ENCODE results near the gene TBXT.

TBXT gene

GRCh38 chr6:166173281-166173951 lies 5.8 kb upstream of the TBXT start:
- no peak for DNase-seq (ENCODE audit: extremely low spot score)
- ChIA-PET POLR2A (no interaction called here), CTCF (no interaction called here)
- TF ChIP-seq NFRKB (IDR thresholded peaks at IDR 0.05) (no peak), SP1 (IDR thresholded peaks at IDR 0.05) (no peak), FOXK2 (IDR thresholded peaks at IDR 0.05) (no peak), CTBP1 (IDR thresholded peaks at IDR 0.05; ENCODE audit: borderline replicate concordance) (no peak), FOXM1 (IDR thresholded peaks at IDR 0.05; ENCODE audit: borderline replicate concordance) (no peak), L3MBTL2 (conservative IDR thresholded peaks at IDR 0.05) (no peak), HDGF (IDR thresholded peaks at IDR 0.05; ENCODE audit: borderline replicate concordance) (no peak), ELF4 (IDR thresholded peaks at IDR 0.05) (no peak), BHLHE40 (IDR thresholded peaks at IDR 0.05; ENCODE audit: borderline replicate concordance) (no peak), ARNT (IDR thresholded peaks at IDR 0.05) (no peak), LEF1 (IDR thresholded peaks at IDR 0.05; ENCODE audit: borderline replicate concordance) (no peak), FOXA1 (IDR thresholded peaks at IDR 0.05) (no peak), TARDBP (IDR thresholded peaks at IDR 0.05) (no peak), ZNF384 (IDR thresholded peaks at IDR 0.05) (no peak)

- ChIA-PET CTCF (no interaction called here), POLR2A (no interaction called here)
- no peak for TF ChIP-seq LEF1 (IDR thresholded peaks at IDR 0.05; ENCODE audit: borderline replicate concordance)
- TF ChIP-seq FOXK2 (IDR thresholded peaks at IDR 0.05): no peak
- TF ChIP-seq ARNT (IDR thresholded peaks at IDR 0.05): no peak
- TF ChIP-seq FOXA1 (IDR thresholded peaks at IDR 0.05): no peak
- DNase-seq (ENCODE audit: extremely low spot score): no peak
These were observed 4.9 kb upstream of the TBXT start for GRCh38 chr6:166172546-166172945.

DNA sequence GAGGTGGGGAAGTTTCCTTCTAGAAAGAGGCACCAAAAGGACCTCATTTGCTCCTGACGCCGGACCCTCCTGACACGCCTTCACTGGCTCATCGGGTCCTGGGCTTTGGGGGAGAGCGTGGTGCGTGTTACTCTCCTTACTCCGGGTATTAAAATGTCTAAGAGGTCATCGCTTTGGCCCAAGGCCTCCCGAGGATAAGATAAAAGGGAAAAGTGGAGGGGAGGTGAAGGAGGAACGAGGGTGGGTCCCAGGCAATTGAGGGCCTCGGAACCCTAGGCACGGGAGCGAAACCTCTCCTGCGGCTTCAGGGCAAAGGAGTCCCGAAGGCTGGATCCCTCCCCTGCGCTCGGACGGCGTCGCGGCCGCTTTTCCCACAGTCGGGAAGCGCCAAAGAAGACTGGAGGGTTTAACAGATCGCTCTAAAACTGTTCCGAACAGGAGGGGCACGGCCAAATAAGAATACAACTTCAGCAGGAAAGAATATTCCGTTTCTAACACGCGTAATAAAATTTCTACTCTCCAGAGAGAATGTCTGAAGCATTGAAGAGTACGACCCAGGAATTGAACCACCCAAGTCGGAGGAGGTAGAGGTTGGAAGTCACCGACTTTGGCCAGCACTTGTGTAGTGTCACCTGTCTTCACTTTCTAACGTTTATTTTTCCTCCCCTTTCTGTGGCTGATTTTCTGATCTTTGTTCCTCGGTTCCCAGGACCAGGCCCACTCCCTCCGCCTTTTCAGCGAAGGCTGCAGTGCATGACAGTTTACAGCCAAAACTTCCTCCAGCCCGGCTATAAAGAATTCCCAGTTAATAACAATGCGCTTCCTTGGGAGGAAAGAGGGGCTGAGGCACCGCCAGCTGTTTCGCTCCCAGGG lies 2.1 kb upstream of the TBXT start:
- POLR2A ChIA-PET: no interaction called here
- TF ChIP-seq SUZ12 (IDR thresholded peaks at IDR 0.05) (no peak), FOXM1 (IDR thresholded peaks at IDR 0.05; ENCODE audit: borderline replicate concordance) (no peak), LEF1 (IDR thresholded peaks at IDR 0.05; ENCODE audit: borderline replicate concordance) (no peak), ARNT (IDR thresholded peaks at IDR 0.05) (no peak), L3MBTL2 (conservative IDR thresholded peaks at IDR 0.05) (no peak), CTBP1 (IDR thresholded peaks at IDR 0.05; ENCODE audit: borderline replicate concordance) (no peak), FOXK2 (IDR thresholded peaks at IDR 0.05) (no peak), ELF4 (IDR thresholded peaks at IDR 0.05) (no peak), TARDBP (IDR thresholded peaks at IDR 0.05) (no peak)
- CTCF ChIA-PET: no interaction called here
- no peak for DNase-seq (ENCODE audit: extremely low spot score)

DNA sequence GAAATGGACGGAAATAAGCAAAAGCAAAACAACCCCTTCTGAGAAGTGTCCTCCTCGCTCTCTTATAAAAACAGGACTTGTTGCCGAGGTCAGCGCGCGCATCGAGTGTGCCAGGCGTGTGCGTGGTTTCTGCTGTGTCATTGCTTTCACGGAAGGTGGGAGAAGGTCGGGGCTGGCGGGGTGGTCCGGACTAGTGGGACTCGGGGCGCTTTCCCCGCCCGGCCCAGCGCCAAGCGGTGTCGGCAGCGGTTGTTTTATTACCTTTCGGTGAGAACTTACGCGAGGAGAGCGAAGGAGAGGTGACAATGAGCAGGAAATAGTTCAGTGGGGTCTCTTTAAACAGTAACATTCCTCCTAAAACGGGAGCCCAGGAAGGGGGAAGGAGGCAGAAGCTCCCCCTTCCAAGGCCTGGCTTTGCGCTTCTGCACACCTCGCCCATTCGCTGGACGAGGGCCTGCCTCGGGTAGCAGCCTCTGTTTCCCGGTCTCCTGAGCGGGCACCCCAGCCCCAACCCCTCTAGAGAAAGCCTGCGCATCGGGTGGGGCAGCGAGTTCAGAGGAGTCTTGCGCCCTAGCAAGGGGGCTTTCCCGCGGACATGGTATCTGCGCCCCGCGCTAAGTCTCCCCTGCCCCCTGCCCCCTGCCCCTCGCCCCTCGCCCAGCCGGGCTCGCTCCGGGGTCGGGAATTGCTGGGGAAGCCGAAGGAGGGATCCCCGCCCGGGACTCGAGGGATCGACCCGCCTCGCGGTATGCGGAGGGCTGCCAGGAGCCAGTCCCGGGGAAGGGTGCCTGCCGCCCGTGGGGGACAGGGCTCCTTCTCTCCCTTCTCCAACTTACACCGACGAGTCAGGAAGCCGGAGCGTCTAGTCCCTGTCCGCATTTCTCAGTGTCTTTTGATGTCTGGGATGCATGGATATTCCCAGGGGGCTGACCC lies 1.2 kb upstream of the TBXT start:
- no peak for TF ChIP-seq BHLHE40 (IDR thresholded peaks at IDR 0.05; ENCODE audit: borderline replicate concordance)
- TF ChIP-seq SUZ12 (IDR thresholded peaks at IDR 0.05): no peak
- TF ChIP-seq LEF1 (IDR thresholded peaks at IDR 0.05; ENCODE audit: borderline replicate concordance): no peak
- TF ChIP-seq SP1 (IDR thresholded peaks at IDR 0.05): no peak
- no peak for TF ChIP-seq ARNT (IDR thresholded peaks at IDR 0.05)
- TF ChIP-seq L3MBTL2 (conservative IDR thresholded peaks at IDR 0.05): no peak
- ChIA-PET CTCF (no interaction called here), POLR2A (no interaction called here)
- no peak for DNase-seq (ENCODE audit: extremely low spot score)

- TF ChIP-seq NFRKB (IDR thresholded peaks at IDR 0.05) (no peak), ELF4 (IDR thresholded peaks at IDR 0.05) (no peak), BHLHE40 (IDR thresholded peaks at IDR 0.05; ENCODE audit: borderline replicate concordance) (no peak), L3MBTL2 (conservative IDR thresholded peaks at IDR 0.05) (no peak), FOXM1 (IDR thresholded peaks at IDR 0.05; ENCODE audit: borderline replicate concordance) (no peak), CTBP1 (IDR thresholded peaks at IDR 0.05; ENCODE audit: borderline replicate concordance) (no peak), ZNF384 (IDR thresholded peaks at IDR 0.05) (no peak), ARNT (IDR thresholded peaks at IDR 0.05) (no peak), FOXA1 (IDR thresholded peaks at IDR 0.05) (no peak), TARDBP (IDR thresholded peaks at IDR 0.05) (no peak), SUZ12 (IDR thresholded peaks at IDR 0.05) (no peak), FOXK2 (IDR thresholded peaks at IDR 0.05) (no peak), HDGF (IDR thresholded peaks at IDR 0.05; ENCODE audit: borderline replicate concordance) (no peak), SP1 (IDR thresholded peaks at IDR 0.05) (no peak)
- DNase-seq (ENCODE audit: extremely low spot score): no peak
- ChIA-PET POLR2A (interaction anchor here (1.2 kb wide), 1 partner anchor 176 kb away, joined by 3 read pairs; no protein-coding TSS in a partner anchor), CTCF (no interaction called here)
These were observed 356 bp downstream of the TBXT start for GRCh38 chr6:166167258-166167731.

DNA sequence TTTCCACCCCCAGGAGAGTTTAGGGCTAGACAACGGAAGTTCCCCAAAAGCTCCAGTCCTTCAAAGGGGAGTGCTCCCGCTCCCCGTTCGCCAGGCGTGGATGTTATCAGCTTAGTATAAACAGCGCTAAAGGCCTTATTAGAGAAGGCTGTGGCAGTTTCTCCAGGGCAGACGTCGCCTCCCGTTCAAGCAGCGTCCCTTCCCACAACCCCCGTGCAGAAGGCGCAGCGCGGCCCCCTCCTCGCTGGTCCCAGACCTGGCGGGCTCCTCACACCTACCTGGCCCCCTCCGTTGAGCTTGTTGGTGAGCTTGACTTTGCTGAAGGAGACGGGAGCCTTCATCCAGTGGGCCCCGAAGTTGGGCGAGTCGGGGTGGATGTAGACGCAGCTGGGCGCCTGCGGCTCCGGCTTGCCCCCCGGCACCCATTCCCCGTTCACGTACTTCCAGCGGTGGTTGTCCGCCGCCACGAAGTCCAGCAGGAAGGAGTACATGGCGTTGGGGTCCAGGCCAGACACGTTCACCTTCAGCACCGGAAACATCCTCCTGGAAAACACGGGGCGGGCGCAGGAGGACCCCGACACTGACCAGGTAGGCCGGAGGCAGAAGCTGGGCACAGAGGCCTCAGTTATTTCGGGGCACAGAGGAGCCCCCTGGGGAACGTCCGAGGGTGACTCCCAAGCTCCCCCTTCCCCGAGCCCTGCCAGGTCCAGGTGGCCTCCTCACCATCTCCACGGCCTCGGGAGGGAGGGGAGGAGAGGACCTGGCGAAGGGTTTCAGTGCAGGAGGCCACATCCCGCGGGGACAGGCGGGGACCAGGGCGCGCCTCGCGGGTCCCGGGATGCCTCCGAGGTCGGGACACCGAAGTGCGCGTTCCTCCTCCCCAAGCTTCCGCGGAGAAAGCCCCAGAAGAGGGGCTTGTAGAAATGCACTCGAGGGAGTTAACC lies 1.1 kb downstream of the TBXT start:
- no peak for TF ChIP-seq HDGF (IDR thresholded peaks at IDR 0.05; ENCODE audit: borderline replicate concordance)
- TF ChIP-seq L3MBTL2 (conservative IDR thresholded peaks at IDR 0.05): no peak
- no peak for TF ChIP-seq CTBP1 (IDR thresholded peaks at IDR 0.05; ENCODE audit: borderline replicate concordance)
- TF ChIP-seq NFRKB (IDR thresholded peaks at IDR 0.05): no peak
- ChIA-PET CTCF (interaction anchor here (1.2 kb wide), 1 partner anchor 10 kb away, joined by 3 read pairs; no protein-coding TSS in a partner anchor), POLR2A (interaction anchor here (1.2 kb wide), 1 partner anchor 176 kb away, joined by 3 read pairs; no protein-coding TSS in a partner anchor)
- no peak for DNase-seq (ENCODE audit: extremely low spot score)
